ENCODE data around the gene DSTYK.

Gene DSTYK

GRCh38 chr1:205140113-205140512 lies 71.4 kb downstream of the DSTYK start:
- H3K27ac ChIP-seq = no peak overlapping the region
- H3K4me3 ChIP-seq (ENCODE audit: low read depth, low read length) = no peak overlapping the region
- no peaks in the 10 kb centered on the region for H3K36me3 ChIP-seq (replicated peaks)
- TF ChIP-seq, protein P1, sequence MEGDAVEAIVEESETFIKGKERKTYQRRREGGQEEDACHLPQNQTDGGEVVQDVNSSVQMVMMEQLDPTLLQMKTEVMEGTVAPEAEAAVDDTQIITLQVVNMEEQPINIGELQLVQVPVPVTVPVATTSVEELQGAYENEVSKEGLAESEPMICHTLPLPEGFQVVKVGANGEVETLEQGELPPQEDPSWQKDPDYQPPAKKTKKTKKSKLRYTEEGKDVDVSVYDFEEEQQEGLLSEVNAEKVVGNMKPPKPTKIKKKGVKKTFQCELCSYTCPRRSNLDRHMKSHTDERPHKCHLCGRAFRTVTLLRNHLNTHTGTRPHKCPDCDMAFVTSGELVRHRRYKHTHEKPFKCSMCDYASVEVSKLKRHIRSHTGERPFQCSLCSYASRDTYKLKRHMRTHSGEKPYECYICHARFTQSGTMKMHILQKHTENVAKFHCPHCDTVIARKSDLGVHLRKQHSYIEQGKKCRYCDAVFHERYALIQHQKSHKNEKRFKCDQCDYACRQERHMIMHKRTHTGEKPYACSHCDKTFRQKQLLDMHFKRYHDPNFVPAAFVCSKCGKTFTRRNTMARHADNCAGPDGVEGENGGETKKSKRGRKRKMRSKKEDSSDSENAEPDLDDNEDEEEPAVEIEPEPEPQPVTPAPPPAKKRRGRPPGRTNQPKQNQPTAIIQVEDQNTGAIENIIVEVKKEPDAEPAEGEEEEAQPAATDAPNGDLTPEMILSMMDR (IDR thresholded peaks at IDR 0.05; ENCODE audit: low read depth, low read length, missing control alignments) = no peak
- H3K27me3 ChIP-seq (replicated peaks) = no peaks in the 10 kb centered on the region
- in situ Hi-C loops (cut with HindIII; ENCODE audit: low pct_ligation_motif_present, low sequenced_read_pairs) = no loop called here
- no peak for DNase-seq

DNA sequence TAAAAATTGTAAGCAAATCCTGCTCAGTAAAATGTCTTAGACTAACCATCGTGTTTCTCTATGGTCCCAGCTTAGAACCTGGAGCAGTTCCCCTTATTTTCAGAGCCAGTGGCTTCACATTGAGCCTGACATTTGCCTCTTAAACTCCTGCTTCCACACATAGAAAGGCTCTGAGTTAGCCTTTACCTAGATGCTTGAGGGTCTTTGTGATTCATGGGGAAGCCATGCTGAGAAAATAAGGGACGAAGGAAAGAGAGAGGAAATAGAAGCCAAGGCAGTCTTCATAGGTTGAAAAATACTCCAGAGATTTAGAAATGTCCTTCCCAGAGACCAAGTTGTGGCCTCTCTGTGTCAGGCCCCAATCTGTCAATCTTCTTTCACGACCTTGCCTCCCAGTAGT lies 73.6 kb downstream of the DSTYK start:
- no peaks in the 10 kb centered on the region for H3K27me3 ChIP-seq (replicated peaks)
- in situ Hi-C loops (cut with HindIII; ENCODE audit: low pct_ligation_motif_present, low sequenced_read_pairs) = no loop called here
- no peak overlapping the region for H3K4me3 ChIP-seq (ENCODE audit: low read depth, low read length)
- no peaks in the 10 kb centered on the region for H3K36me3 ChIP-seq (replicated peaks)
- no peak for DNase-seq
- no peak overlapping the region for H3K27ac ChIP-seq
- TF ChIP-seq, protein P1 (IDR thresholded peaks at IDR 0.05; ENCODE audit: low read depth, low read length, missing control alignments) = no peak

DNA sequence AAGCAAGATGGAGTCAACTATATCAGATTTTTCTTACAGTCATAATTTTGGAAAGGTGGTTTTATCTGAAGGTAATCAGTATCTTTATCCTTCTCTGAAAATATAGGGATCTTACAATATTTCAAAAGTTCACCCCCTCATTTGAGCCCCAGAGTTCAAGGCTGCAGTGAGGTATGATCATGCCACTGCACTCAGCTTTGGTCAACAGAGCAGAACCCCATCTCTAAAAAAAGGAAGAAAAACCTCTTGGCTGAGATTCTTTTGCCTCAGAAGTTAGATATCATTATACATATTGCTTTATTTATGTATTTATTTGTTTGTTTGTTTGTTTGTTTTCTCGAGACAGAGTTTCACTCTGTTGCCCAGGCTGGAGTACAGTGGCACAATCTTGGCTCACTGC lies 78.2 kb downstream of the DSTYK start:
- Histone ChIP-seq H3K36me3 (replicated peaks) (no peaks in the 10 kb centered on the region), H3K4me3 (ENCODE audit: low read depth, low read length) (no peak overlapping the region), H3K27ac (no peak overlapping the region), H3K27me3 (replicated peaks) (no peaks in the 10 kb centered on the region)
- in situ Hi-C loops (cut with HindIII; ENCODE audit: low pct_ligation_motif_present, low sequenced_read_pairs) = no loop called here
- no peak for DNase-seq
- TF ChIP-seq, protein P1 (IDR thresholded peaks at IDR 0.05; ENCODE audit: low read depth, low read length, missing control alignments) = no peak

DNA sequence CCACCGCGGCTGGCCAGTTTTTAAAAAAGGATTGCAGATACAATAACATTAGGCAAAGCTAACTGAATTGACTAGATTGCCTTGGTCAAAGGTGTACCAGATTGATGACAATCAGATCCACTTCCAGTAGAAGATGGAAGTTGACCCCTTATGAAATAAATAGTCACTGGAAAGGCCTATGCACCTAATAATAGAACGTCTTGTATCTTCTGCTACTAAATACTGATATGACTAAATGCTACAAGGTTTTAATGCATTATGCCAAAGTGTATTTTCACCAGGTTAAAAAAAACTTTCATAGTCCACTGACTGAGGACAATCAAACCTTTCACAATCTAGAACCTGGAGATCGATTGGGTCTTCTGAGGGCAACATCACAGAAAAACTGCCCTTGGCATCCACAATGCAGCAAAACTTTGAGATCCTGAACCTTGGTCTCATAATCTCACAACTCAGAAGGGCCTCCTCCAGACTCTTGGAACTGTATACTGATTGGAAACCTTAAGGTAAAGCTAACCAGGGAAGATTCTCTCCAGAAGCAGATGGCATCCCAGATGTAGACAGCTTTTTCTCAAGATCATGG lies 82.0 kb downstream of the DSTYK start:
- Histone ChIP-seq H3K4me3 (ENCODE audit: low read depth, low read length) (no peak overlapping the region), H3K36me3 (replicated peaks) (no peaks in the 10 kb centered on the region), H3K27ac (no peak overlapping the region), H3K27me3 (replicated peaks) (no peaks in the 10 kb centered on the region)
- TF ChIP-seq, protein P1 (IDR thresholded peaks at IDR 0.05; ENCODE audit: low read depth, low read length, missing control alignments) = no peak
- no peak for DNase-seq
- in situ Hi-C loops (cut with HindIII; ENCODE audit: low pct_ligation_motif_present, low sequenced_read_pairs) = no loop called here

GRCh38 chr1:205128050-205128449 lies 83.5 kb downstream of the DSTYK start:
- TF ChIP-seq, protein P1 (IDR thresholded peaks at IDR 0.05; ENCODE audit: low read depth, low read length, missing control alignments) = no peak
- H3K36me3 ChIP-seq (replicated peaks) = no peaks in the 10 kb centered on the region
- H3K27me3 ChIP-seq (replicated peaks) = no peaks in the 10 kb centered on the region
- in situ Hi-C loops (cut with HindIII; ENCODE audit: low pct_ligation_motif_present, low sequenced_read_pairs) = no loop called here
- no peak overlapping the region for H3K4me3 ChIP-seq (ENCODE audit: low read depth, low read length)
- no peak for DNase-seq
- no peak overlapping the region for H3K27ac ChIP-seq

GRCh38 chr1:205127646-205128045 lies 83.9 kb downstream of the DSTYK start:
- in situ Hi-C loops (cut with HindIII; ENCODE audit: low pct_ligation_motif_present, low sequenced_read_pairs) = no loop called here
- H3K4me3 ChIP-seq (ENCODE audit: low read depth, low read length) = no peak overlapping the region
- no peaks in the 10 kb centered on the region for H3K27me3 ChIP-seq (replicated peaks)
- no peak overlapping the region for H3K27ac ChIP-seq
- H3K36me3 ChIP-seq (replicated peaks) = no peaks in the 10 kb centered on the region
- TF ChIP-seq, protein P1 (IDR thresholded peaks at IDR 0.05; ENCODE audit: low read depth, low read length, missing control alignments) = no peak
- no peak for DNase-seq
